ENCODE measurements around the gene DNAH11. TPM values are rescaled to one million over a fixed set of nuclear protein-coding genes. Genes with fewer than 3 reads are reported as not detected.

Gene DNAH11
- total RNA-seq, 4 donors from 2014 or later: 0.10 to 0.62 (median 0.23) TPM

DNA sequence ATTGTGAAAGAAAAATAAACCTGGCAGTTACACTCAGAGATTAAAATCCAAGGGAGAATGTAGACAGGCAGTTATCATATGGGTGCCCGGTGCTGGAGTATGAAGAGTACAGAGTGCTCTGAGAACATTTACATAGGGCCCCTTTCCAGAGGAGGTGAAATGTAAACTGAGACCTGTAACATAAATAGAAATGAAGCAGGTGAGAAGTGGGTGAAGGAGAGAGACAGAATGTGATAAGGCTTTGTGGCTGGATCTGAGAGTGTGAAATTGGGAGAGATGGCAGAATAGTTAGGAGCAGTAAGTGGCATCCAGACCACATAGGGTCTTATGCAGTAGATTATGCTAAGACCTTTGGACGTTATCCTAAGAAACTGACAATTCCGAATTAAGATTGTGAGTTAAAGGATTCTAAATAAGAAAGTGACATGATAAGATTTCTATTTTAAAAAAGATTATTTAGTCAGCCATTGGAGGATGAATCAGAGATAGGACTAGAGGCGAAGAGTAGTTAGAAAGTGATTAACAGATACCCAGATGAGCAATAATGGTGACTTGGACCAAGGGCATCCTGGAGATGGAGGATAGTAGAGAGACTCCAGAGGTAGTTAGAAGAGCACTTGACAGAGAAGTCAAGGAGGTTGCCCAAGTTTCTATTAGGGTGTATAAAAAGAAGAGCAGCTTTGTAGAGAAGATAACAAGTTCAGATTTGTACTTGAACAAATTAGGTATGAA, 36.7 kb downstream of the DNAH11 start:
- intact Hi-C loops (cut with DNase I; ENCODE audit: low total_unique reads) (no loop called here), in situ Hi-C loops (cut with MboI; ENCODE audit: low sequenced_read_pairs in 4 of 4) (no loop called here)
- Histone ChIP-seq H3K9me3 (no peaks in the 10 kb centered on the region), H3K36me3 (no peaks in the 10 kb centered on the region), H3K4me1 (peaks cover 5 to 30% of the 10 kb centered on the region in 2 donors), H3K27ac (peak overlapping the region; percentile 27 to 80 (median 58)), H3K4me3 (no peak overlapping the region), H3K27me3 (no peaks in the 10 kb centered on the region)
- no peak for TF ChIP-seq POLR2A (IDR thresholded peaks at IDR 0.05)
- TF ChIP-seq, protein P1, sequence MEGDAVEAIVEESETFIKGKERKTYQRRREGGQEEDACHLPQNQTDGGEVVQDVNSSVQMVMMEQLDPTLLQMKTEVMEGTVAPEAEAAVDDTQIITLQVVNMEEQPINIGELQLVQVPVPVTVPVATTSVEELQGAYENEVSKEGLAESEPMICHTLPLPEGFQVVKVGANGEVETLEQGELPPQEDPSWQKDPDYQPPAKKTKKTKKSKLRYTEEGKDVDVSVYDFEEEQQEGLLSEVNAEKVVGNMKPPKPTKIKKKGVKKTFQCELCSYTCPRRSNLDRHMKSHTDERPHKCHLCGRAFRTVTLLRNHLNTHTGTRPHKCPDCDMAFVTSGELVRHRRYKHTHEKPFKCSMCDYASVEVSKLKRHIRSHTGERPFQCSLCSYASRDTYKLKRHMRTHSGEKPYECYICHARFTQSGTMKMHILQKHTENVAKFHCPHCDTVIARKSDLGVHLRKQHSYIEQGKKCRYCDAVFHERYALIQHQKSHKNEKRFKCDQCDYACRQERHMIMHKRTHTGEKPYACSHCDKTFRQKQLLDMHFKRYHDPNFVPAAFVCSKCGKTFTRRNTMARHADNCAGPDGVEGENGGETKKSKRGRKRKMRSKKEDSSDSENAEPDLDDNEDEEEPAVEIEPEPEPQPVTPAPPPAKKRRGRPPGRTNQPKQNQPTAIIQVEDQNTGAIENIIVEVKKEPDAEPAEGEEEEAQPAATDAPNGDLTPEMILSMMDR (IDR thresholded peaks at IDR 0.05 in 4 of 5, conservative IDR thresholded peaks at IDR 0.05 in 1 of 5): no peak
- DNase-seq (peak in 1 of 2 donors; percentile 9), ATAC-seq (peak; percentile 69 to 90)

DNA sequence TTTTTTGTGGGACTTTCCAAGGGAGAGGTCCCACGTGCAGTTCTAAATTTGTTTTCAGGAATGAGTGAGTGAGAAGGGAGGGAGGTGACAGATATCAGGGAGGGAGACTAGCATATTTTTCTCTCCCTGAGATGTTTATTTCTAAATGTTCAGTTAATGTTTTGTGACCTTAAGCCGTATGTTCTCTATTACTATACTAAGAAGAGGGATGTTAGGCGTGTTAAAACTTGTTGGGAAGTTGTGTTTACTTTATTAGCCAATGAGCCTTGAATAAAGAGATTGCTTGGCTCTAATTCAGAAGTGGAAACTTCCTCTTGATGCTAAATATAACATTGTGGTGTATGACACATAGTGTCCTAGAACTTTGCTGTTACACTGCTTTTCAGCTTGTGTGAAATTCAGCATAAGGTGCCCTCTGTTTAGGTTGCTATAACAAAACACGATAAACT, 37.3 kb downstream of the DNAH11 start:
- in situ Hi-C loops (cut with MboI; ENCODE audit: low sequenced_read_pairs in 4 of 4): no loop called here
- ATAC-seq (peak; percentile 83 to 86), DNase-seq (no peak)
- Histone ChIP-seq H3K4me3 (no peak overlapping the region), H3K9me3 (no peaks in the 10 kb centered on the region), H3K27ac (peak overlapping the region; percentile 27 to 80 (median 58)), H3K27me3 (no peaks in the 10 kb centered on the region), H3K36me3 (no peaks in the 10 kb centered on the region), H3K4me1 (peaks cover 5 to 30% of the 10 kb centered on the region in 2 donors)
- intact Hi-C loops (cut with DNase I; ENCODE audit: low total_unique reads): no loop called here
- TF ChIP-seq, protein P1 (IDR thresholded peaks at IDR 0.05 in 4 of 5, conservative IDR thresholded peaks at IDR 0.05 in 1 of 5): no peak
- TF ChIP-seq POLR2A (IDR thresholded peaks at IDR 0.05): no peak

DNA sequence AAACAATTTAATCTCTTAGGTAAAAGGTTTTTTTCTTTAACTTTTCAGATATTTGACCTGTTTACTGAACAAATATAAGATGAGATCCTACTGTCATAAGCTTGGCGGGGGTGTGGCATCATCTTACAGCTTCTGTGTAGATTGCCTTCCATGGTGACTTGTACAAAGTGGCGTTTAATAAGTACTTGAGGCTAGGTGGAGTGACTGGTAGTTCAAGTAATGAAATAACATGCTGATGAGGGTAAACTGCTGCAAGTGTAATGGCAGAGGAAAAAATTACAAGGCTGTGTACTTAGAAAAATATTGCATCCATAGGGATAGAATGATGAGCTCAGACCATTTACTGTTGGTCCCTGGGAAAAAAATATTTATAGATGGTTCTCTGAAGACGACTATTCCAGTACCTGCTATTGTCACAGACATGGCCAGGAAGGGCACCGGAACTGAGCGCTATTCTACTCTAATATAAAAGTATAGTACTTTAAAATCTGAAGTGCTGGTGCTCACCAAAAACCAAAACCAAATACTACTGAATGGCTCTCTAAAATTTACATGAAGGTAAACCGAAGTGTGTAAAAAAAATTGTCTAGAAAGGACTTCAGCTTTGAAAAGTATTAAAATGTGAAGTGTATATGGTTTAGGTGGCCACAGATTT, 42.4 kb downstream of the DNAH11 start:
- H3K4me3 ChIP-seq: no peak overlapping the region
- intact Hi-C loops (cut with DNase I; ENCODE audit: low total_unique reads): no loop called here
- TF ChIP-seq, protein P1 (IDR thresholded peaks at IDR 0.05 in 4 of 5, conservative IDR thresholded peaks at IDR 0.05 in 1 of 5): no peak
- no peak for TF ChIP-seq POLR2A (IDR thresholded peaks at IDR 0.05)
- DNase-seq (no peak), ATAC-seq (no peak)
- peaks cover 5 to 15% of the 10 kb centered on the region in 2 donors for H3K4me1 ChIP-seq
- no peaks in the 10 kb centered on the region for H3K36me3 ChIP-seq
- H3K27ac ChIP-seq: no peak overlapping the region
- no peaks in the 10 kb centered on the region for H3K27me3 ChIP-seq
- no peaks in the 10 kb centered on the region for H3K9me3 ChIP-seq
- in situ Hi-C loops (cut with MboI; ENCODE audit: low sequenced_read_pairs in 4 of 4): no loop called here

DNA sequence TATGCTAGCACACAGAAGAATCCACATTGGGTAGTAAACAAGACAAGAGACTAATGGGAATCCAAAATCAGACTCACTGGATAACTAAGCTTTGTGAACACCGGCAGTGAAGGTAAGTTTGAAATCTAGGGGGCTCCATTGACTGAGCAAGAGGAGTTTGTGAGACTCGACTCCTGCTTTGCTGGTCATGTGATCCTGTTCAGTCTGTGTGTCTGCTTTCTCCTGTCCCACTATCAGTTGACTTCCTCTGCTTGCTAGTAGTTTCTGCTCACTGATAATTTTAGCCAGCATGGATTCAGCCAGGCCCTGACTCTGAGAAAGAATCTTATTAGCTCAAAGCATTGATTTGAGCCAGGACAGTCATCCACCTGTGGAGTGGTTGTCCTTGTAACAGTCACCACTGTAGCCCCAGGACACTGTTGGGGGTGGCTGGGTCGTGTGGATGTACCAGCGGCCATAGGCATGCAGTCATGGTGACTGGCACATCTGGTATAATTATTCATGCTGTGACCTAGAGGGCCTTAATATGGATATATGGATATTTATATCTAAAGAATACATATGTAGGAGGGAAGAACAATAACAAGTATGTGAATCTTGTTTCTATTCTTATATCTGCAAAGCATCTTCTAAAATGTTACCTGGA, 44.4 kb downstream of the DNAH11 start:
- no peaks in the 10 kb centered on the region for H3K9me3 ChIP-seq
- H3K27ac ChIP-seq: no peak overlapping the region
- DNase-seq (no peak), ATAC-seq (no peak)
- no peaks in the 10 kb centered on the region for H3K27me3 ChIP-seq
- H3K4me1 ChIP-seq: no peaks in the 10 kb centered on the region
- TF ChIP-seq, protein P1 (IDR thresholded peaks at IDR 0.05 in 4 of 5, conservative IDR thresholded peaks at IDR 0.05 in 1 of 5): no peak
- TF ChIP-seq POLR2A (IDR thresholded peaks at IDR 0.05): no peak
- H3K4me3 ChIP-seq: no peak overlapping the region
- in situ Hi-C loops (cut with MboI; ENCODE audit: low sequenced_read_pairs in 4 of 4) (no loop called here), intact Hi-C loops (cut with DNase I; ENCODE audit: low total_unique reads) (no loop called here)
- no peaks in the 10 kb centered on the region for H3K36me3 ChIP-seq
